Measurements from ENCODE around the gene MAP3K5.

MAP3K5 gene

DNA sequence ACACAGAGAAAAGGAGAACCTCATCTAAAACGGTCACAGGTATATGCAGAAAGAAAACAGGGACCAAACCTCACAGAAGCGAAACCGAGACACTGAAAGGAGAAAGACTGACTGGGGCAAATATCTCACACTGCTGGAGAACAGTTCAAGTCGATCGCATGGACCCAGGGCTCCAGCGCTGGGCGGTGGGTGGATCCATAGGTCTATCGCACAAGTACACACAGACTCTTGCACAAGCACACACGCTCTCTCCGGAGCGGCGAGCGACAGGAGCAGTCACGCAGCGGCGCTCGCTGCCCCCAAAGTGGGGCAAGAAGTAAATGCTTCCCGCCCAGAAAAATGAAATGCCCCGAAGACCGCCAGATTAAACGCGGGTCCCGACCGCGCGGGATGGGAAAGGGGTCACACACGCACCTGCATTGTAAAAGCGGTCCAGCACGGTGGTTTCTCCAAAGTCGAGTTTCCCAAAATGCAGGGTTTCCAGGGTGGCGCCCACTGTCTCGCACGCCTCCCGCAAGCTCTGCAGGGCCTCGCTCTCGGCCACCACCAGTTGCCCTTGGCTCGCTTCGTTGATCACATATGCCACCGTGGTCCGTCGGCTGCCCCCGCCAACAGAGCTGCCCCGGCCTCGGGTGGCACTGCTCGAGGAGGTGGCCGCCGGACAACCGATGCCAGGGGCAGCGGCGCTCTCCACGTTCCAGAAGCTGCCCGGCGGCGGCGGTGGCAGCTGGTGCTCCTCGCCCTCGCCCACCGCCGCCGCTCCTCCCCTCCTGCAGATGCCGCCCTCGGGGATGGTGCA, 782 bp downstream of the MAP3K5 start:
- peak; percentile 55 to 79 (median 70) for DNase-seq

DNA sequence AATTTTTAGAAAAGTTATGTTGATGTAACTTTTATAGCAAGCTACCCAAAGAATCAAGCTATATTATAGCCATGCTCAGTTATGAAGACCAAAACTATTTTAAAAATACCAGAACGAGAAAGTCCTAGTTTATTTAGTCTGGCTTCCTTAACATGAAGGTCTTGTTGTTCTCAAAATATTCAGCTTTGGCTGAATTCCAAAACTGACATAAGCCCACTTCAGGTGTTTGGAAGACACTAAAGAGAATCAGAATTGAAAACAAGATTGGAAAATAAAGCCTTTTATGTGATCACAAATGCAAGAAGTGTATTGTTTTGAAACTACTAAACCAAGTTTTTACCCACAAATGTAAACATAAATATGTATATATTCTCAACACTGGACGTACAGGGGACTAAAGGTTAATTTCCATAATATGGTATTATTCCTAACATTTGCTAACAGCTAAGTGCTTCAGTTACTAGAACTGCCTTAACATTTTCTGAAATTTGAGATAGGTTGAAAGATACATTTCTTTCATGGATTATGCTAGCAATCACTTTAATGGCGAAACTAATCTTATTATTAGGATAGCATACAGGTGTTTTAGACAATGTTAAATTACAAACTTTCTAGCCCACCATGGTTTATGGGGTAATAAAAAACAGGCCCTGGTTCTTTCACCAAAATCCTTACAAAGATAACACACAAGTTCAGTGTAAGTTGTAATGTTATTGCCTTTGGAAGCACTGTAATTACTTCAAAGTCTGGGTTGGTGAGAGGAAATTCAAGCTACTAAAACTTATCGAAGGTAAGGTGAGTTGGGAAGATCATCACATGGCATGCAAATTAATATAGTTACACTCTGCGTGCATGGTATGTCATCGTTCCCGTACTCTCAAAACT, 1.6 kb downstream of the MAP3K5 start:
- DNase-seq: no peak

DNA sequence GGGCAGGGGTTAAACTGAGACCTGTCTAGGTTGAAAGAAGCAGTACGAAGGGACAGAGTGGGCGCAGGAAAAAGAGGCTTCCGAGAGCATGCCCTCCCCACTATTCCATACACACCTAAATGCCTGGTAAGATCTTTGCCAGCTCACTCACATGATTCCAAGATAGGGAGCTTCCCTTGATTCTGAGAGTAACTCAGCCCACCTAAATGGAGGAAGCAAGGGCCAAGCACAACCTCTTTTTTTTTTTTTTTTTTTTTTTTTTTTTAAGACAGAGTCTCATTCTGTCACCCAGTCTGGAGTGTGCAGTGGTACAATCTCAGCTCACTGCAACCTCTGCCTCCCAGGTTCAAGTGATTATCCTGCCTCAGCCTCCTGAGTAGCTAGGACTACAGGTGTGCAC, 2.8 kb downstream of the MAP3K5 start:
- DNase-seq: peak in 1 of 4 experiments; percentile 18

DNA sequence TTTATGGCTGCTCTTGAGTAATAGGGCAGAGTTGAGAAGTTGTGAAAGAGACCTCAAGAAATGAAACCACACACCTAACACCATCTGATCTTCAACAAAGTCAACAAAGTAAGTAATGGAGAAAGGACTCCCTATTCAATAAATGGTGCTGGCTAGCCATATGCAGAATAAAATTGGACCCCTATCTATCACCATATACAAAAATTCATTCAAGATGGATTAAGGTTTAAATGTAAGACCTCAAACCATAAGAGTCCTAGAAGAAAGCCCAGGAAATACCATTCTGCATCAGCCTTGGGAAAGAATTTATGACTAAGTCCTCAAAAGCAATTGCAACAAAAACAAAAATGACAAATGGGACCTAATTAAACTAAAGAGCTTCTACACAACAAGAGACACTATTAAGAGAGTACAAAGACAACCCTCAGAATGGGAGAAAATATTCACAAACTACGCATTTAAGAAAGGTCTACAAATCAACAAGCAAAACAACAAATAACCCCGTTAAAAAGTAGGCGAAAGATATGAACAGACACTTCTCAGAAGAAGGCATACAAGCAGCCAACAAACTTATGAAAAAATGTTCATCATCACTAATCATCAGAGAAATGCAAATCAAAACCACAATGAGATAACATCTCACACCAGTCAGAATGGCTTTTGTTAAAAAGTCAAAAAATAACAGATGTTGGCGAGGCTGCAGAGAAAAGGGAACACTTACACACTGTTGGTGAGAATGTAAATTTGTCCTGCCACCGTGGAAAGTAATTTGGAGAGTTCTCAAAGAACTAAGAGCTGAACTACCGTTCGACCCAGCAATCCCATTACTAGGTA, 4.0 kb downstream of the MAP3K5 start:
- DNase-seq: peak; percentile 23 to 73 (median 56)

DNA sequence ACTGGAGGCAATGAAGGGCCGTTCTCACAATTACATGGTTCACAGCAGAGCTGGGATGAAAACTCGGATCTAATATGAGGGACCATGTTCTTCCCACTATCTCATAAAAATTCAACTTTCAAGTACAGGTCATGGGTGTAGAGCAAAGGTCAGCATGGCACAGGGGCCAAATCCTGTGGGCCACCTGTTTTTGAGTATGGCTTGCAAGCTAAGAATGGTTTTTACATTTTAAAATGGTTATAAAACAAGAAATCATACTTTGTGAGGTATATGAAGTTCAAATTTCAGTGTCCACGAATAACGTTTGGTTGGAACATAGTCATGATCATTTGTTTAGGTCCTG, 4.6 kb downstream of the MAP3K5 start:
- DNase-seq: no peak

DNA sequence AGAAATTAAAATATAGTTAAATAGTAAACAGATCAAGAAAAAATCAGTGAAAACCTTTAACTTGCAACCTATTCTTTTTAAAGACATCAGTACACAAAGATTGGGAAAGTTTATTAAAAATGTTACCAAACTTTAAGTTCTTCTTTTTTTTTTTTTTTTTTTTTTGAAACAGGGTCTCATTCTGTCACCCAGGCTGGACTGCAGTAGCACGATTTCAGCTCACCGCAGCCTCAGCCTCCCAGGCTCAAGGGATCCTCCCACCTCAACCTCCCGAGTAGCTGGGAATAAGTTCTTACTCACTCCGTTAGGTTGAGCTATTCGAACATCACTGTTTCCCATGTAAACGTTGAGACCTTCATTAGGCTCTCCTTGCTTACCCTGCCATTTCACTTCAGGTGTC, 5.6 kb downstream of the MAP3K5 start:
- peak; percentile 31 to 51 (median 42) for DNase-seq

DNA sequence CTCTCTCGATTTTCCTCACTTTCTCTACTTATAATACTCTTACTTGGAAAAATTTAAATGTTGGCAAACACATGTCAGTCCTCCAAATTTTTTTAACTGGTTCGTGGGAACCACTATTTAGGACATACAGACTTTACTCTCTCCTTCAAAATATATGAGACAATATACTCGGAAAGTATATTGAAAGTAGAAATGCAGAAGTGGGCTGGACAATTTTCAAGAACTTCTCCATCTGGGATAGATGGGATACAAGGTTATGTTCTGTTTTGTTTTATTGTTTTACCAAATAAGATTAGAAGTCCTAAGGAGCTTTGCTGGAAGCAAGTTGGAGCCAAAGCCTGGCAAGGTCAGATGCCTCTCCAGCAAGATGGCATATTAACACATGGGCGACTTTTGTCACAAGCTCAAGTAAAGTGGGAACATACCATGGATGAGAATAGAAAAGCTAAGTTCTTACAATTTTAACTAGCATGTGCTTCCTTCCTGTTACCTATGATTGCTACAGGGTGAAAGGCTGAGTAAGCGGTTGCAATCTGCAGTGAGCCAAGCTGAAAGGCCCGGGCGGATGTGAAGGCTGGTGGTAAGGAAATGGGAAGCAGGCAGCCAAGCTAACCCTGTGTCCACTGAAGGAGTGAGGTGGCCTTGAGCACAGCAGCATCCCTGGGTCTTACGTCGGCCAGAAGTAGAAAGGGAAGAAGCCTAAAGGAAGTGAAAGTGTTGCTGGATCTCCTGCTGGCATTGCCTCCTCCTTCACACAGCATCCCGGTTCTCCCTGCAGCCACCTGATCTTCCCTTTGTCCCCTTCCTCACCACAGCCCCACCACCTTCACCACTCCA, 7.1 kb downstream of the MAP3K5 start:
- DNase-seq: peak; percentile 88 to 96 (median 94)

DNA sequence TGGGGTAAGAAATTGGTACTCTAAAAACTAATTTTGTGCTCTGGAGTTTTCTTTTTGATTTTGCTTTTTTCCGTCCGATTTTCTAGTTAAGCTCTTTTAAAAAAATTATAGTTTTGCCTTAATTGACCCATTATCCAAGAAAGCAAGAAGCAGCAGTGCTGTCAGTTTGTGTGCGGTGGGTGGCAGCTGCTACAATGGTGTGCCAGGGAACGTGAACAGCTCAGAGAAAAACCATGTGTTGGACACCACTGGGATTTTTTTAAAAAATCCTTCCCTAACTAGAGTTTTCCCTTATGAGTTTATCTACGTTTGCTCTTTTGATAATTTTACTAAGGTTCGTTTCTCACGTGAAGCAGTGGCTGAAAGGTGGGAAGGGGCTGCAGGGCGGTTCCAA, 8.0 kb downstream of the MAP3K5 start:
- peak in 1 of 4 experiments; percentile 38 for DNase-seq

DNA sequence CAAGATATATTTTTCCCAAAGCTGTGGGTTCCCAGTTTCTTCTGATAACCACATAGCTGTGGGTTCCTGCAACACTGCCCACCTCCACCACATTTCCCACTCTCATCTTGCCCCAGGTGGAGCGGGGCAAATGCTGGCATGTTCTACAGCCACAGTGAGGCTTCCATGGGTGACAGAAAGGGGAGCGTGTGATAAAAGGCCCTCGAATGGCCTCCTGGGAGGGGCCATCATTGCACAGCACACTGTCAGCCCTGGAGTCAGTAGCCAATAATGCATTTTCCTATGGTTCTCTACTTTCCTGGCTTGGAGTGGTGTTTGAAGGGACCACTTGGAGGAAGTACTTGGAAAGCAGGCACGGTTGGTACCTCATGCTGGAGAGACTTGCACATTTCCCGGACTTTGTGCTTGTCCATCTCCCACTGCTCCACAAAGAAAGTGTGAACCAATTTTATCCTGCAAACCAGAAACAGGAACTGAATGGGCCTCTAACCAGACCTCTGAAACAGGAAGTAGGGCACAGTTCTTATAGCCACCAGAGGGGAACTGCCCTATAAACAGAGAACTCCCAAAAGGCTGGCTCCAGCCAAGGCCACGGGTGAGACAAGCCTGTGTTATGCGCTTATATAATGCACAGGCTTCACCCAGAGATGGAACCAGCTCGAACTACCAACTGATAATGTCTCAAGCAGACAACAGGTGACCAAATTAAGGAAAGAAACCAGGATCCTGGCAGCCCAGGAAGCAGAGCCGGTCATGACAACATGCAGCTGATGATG, 8.6 kb downstream of the MAP3K5 start:
- peak; percentile 82 to 95 (median 92) for DNase-seq

DNA sequence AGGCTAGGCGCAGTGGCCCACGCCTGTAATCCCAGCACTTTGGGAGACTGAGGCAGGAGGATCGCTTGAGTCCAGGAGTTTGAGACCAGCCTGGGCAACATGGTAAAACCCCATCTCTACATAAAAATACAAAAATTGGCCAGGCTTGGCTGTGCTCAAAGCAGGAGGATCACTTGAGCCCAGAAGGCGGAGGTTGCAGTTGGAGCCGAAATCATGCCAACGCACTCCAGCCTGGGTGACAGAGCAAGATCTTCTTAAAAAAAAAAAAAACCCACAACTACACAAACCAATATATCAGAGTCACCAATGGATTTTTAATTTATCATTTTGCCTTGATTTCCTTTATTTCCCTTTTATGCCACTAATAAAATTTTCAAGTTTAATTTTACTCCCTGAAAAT, 9.3 kb downstream of the MAP3K5 start:
- DNase-seq: no peak

DNA sequence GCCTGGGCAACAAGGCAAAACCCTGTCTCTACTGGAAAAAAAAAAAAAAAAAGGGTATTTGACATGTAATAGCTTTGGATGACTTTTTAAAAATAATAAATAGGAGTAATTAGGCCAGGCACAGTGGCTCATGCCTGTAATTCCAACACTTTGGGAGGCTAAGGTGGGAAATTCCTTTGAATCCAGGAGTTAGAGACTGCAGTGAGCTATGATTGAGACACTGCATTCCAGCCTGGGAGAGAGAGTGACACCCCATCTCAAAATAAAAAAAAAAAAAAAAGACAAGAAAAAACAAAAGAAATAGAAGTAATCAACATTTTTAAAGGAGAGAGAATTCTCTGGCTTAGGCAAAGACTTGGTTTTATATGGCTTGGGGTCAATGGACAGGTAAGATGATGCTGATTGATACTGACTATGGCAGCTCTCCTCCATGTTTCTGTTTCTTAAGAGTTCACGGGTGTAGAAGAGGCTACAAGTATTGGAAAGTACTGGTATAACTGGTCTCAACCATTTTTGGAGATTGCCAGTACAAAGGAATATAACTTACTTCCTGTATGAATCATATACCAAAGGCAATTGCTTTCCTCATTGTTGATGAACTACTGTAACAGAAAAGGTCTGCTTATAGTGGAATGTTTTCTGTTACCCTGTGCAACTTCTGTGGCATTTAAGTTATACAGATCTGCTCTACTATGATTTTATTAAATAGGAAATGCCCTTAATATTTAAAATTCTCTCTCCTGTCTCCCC, 10.1 kb downstream of the MAP3K5 start:
- DNase-seq: peak in 2 of 4 experiments; percentile 71 to 72

DNA sequence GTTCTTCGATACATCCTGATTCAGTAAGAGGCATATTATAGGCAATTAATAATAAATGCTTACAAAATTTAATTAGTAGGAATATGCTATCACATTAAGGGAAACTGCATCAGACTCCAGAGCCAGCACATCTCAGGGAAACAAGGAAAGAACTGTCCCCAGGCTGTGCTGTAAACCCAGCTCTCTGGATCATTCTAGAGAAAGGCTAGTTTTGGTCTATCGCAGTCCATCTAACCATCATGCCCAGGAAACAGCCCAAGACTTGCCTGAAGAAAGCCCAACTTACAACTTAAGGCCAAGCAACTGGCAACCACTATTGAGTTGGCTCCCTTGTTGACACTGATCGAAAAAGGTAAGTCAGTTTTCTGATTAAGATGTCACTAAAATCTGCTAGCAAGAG, 11.3 kb downstream of the MAP3K5 start:
- DNase-seq: no peak

DNA sequence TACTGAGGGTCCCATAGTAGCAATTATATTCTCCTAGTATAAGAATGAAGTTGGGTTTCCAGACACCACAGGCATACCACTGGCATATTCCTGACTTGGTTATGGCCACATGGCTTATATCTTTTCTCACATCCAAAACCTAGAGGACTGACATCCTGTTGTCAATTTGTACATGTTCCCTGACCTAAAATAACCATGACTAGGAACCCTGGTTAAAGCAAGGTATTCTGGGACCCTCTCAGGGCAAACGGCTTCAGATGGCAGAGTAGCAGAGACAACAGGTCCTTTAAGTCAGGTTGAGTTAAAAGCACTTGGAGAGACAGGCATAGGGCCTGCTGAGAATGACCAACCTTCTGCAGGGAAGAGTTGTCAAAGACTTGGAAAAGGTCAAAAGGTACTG, 12.6 kb downstream of the MAP3K5 start:
- no peak for DNase-seq

DNA sequence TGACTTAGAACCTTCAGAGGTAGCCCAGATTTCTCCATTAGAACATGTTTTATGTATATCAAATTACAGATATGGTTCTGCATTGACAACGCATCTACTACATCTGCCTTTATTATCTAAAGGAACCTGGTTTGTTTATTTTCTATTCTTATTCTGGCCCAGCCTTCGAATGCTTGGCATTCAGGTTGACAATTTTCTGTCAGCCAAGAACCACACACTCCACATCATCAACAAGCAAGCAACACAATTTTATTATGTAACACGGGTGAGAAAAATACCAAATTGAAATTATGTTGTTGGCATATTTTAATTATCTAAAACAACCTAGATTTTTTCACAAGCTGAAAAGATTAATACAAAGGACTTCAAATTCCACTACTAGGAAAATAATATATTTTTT, 14.6 kb downstream of the MAP3K5 start:
- no peak for DNase-seq

DNA sequence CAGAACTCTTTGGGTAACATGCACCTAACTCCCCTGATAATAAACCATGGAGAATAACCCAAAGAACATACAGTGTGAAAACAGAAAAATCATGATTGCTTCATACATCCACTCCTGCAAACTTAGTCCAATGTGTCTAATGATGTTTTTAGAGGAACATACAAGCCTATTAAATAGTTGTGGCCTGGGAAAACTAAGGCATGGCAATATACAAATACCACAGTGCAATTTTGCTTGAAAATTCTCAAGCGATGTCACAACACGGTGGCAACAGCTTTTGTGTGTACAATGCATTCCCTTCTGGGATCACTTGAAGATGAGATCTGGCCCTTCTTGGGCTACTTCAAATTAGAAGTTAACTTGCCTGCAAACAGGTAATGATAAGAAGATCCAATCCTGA, 16.7 kb downstream of the MAP3K5 start:
- DNase-seq: no peak

DNA sequence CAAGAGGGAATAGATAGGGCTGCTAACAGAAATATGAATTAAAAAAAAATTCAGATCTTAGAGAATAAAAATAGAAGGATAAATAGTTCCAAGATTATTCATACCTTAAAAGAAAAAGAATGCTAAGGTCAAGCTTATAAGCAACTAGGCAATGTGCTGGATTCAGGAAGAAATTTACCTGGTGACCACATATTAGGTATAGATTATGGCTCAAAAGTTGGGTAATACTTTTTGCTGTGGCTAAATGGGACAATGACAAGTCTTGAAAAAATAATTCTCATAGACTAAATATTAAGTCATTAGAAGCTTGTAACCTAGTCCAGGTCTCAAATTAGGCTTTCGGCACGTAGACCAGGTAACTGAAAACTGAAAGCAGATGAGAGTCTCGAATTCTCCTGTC, 17.2 kb downstream of the MAP3K5 start:
- no peak for DNase-seq

DNA sequence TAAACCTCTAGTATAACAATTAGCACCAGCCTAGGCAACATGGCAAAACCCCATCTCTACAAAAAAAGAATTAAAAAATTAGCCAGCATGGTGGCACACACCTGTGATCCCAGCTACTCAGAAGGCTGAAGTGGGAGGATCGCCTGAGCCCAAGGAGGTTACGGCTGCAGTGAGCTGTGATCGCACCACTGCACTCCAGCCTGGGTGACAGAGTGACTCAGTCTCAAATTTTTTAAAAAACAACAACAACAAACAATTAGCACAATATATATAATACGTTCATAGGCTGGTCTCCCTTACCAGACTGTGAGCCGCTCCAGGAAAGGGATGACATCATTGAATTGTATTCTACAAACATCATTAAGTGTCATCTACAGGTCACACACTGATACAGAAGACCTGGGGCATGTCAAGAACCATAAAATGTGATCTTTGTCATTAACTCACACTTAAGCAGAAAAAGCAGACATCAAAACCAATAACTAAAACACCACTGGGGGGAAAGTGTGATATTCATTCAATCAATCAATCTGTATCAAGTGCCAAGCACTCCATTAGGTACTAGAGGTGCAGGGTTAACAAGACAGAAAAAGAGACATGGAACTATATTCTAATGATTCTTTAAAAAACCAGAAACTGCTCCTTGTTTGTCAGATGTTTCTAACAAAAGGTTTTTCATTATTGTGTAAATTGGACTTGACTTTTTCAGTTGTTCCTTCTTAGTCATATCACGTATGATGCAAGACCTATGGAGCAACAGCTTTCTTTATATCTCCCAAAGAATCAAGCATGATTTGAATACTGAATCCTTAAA, 17.8 kb downstream of the MAP3K5 start:
- peak; percentile 36 to 88 (median 69) for DNase-seq

DNA sequence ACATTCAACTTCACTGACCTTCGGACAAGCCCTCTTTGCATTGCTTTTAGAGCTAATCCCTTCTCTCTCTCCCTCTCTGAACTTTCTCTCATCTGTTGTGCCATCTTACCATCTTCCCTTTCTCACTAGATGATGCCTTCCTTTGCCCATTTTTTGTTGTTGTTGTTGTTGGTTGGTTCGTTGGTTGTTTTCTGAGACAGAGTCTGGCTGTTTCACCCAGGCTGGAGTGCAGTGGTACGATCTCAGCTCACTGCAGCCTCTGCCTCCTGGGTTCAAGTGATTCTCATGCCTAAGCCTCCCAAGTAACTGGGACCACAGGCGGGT, 18.8 kb downstream of the MAP3K5 start:
- no peak for DNase-seq

DNA sequence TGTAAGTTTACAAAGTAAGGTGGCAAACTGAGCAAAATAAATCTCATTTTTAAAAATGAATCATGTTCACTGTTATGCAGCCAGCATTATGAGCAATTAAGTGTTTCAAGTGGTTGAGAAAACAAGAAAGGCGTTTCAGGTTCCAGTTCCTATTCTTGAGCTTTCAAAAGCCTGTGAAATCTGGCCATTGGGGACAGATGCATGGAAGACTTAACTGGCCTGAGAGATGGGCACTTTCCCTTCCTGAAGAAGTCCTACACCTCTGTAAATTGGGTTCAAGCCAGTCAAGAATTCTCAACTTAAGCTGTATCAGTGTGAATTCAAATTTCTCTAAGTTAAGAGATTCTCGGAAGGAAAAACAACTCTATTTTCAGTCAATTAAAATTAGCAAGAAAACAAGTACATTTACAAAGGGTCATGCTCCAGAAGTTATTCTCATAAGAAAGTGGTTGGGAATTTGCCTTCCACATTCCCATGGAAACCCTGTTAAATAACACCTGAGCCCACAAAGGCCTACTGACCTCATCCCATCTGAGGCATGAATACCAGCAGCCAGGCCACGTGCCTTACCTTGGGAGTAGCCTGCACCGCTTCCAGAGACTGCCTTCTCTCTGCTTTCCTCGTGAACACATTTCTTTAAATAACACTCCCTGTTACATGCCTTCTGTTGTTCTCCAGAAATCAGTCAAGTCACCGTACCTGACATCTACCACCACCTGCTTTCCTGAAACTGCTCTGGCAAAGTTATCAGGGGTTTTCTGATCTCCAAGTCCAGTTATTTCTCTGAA, 19.4 kb downstream of the MAP3K5 start:
- peak; percentile 35 to 75 (median 64) for DNase-seq

All from suppressor macrophage (primary cell).